GM18498 (cell line): ENCODE results near the gene RABL6.

ENCODE experiments used
- ATAC-seq: cut with Tn5 transposase; IDR thresholded peaks from one replicate; pipeline ENCODE4 v1.9.1; 2021; ENCODE audit warnings: mild to moderate bottlenecking, moderate library complexity; ENCODE audit not compliant: unreplicated experiment

Gene RABL6

DNA sequence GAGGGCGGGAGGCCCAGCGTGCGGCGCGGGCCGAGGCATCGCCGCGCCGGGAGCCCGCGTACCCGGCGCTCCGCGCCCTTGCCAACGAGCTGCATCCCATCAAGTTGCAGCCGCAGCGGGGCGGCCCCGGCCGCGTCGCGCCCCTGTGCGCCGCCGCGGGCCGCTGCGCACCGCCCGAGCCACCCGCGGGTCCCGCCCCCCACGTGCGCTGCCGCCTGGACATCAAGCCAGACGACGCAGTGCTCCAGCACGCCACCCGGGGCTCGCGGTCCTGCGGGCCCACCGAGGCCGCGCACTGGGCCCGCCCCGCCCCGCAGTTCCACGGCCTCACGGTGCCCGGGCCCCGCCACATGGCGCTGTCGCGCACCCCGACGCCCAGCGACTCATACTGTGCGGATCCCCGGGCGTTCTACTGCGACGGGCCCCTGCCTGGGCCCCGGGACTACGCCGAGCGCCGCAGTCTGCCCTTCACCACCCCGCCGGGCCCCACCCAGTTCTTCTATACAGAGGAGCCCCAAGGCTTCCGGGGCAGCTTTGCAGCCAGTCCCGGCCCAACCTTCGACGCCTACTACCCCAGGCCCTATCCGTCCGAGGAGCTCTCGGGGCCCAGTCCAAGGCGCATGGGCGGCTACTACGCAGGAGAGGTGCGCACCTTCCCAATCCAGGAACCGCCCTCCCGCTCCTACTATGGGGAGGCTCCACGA, 37.2 kb downstream of the RABL6 start:
- no peak for ATAC-seq

DNA sequence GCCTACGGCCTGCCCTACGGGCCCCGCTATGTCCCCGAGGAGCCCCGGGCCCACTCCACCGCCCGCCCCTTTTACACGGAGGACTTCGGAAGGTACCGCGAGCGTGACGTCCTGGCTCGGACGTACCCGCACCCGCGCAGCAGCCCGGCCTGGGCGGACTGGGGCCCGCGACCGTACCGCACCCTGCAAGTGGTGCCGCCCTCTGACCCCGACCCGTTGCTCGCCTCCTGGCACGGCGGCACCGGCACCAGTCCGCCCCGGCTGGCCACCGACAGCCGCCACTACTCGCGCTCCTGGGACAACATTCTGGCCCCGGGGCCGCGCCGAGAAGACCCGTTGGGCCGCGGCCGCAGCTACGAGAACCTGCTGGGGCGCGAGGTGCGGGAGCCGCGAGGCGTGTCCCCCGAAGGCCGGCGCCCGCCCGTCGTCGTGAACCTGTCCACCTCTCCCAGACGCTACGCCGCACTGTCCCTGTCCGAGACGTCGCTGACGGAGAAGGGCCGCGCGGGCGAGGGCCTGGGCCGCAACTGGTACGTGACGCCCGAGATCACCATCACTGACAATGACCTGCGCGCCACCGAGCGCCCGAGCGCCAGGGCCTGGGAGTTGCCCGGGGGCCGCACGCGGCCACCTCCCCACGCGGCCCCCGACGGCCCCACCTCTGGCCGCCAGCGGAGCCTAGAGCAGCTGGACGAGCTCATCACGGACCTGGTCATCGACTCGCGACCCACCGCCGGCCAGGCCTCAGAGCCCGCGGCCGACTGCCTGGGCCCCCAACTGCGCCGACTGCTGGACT, 37.9 kb downstream of the RABL6 start:
- ATAC-seq: no peak

GRCh38 chr9:136846376-136847087, 38.8 kb downstream of the RABL6 start:
- ATAC-seq: no peak

GRCh38 chr9:136847088-136847825, 39.5 kb downstream of the RABL6 start:
- no peak for ATAC-seq

DNA sequence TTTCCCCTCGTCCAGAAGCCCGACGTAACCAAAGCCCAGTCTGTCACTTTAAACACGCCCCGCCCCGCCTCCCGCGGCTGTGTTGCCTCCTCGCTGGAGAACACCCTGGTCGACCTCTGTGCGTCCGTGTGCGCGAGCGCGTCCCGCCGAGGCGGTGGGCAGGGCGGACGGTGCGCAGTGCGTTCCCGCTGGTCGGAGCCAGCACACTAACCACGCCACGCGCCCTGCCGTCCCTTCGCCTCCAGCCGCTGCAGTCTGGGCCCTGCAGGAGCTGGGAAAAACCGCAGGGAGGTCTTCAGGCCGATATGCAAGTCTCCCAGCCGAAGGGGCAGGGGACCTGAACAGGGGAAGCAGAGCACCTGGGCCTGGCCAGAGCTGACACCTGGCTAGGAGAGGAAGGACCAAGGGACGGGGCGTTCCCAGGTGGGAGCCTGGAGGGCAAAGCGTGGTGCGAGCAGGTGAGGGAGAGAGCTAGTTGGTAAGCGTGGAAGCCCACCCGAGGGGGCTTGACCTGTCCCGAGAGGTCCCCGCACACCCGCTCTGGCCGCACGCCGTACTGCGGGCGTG, 40.2 kb downstream of the RABL6 start:
- no peak for ATAC-seq

DNA sequence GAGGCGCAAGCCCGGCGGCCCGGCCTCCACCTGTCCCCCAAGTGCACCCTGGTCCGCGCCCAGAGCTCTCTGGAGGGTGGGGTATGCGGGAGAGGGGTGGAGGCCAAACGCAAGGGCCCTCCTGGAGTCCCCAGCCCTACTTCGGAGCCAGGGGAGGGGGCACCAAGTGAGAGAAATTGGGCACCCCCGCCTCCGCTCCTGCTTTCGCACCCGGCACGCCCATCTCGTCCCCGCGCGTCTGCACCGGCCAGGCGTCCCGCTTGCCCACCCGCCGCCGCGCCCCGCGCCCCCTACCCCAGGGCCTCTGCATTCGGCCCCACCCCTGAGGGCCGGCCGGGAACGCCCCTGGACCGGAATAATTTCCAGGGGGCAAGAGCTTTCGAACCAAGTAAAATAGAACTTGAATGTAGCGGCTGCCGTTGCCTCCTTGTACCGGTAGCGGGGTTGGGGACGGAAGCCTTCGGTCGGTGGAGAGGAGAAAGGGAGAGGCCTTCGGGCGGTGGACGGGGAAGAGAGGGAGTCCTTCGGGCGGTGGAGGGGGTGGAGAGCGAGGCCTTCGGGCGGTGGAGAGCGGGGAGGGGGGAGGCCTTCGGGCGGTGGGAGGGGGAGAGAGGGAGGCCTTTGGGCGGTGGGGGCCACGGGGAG, 40.8 kb downstream of the RABL6 start:
- ATAC-seq: no peak

DNA sequence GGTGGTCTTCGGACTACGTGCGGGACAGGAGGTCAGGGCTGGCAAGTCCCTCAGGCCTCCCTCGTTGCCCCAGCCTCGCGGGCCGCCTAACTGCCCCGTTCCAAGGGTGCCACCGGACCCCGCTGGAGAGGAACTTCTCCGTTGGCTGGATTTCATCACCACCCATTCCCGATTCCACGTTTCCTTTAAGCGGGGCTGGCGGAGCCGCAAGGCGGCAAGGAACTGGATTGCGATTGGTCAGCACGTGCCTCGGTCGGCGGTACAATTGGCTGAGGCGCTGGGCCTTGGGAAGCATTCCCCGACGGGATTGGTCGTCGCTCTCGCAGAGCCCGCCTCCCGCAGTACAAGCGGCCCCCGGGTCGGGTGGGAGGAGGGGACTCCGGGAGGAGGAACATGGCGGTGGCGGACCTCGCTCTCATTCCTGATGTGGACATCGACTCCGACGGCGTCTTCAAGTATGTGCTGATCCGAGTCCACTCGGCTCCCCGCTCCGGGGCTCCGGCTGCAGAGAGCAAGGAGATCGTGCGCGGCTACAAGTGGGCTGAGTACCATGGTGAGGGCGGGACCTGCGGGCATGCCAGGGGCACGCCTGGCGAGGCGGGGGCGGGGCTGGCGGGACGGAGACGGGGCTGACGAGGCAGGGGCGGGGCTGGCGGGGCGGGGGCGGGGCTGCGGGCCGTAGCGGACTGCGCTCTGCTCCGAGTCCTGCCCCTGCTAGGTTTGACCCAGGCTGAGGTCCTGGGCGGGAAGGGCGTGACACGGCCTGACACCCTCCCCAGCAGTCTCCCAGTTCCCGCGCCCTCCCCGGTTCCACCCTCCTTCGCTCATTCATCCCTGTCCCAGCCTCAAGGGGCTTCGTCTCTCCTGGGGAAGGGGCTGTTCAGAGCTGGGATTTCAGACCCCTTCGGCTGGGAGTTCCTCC, 41.6 kb downstream of the RABL6 start, which contains the start of gene PHPT1:
Gene PHPT1, plus strand, starts transcription at position 372 of the 922 bp plus-strand sequence. Its CDS starts 22 bp downstream, at position 394.
- ATAC-seq: peak; percentile 82

GRCh38 chr9:136849960-136850865, 42.5 kb downstream of the RABL6 start:
- ATAC-seq: no peak

DNA sequence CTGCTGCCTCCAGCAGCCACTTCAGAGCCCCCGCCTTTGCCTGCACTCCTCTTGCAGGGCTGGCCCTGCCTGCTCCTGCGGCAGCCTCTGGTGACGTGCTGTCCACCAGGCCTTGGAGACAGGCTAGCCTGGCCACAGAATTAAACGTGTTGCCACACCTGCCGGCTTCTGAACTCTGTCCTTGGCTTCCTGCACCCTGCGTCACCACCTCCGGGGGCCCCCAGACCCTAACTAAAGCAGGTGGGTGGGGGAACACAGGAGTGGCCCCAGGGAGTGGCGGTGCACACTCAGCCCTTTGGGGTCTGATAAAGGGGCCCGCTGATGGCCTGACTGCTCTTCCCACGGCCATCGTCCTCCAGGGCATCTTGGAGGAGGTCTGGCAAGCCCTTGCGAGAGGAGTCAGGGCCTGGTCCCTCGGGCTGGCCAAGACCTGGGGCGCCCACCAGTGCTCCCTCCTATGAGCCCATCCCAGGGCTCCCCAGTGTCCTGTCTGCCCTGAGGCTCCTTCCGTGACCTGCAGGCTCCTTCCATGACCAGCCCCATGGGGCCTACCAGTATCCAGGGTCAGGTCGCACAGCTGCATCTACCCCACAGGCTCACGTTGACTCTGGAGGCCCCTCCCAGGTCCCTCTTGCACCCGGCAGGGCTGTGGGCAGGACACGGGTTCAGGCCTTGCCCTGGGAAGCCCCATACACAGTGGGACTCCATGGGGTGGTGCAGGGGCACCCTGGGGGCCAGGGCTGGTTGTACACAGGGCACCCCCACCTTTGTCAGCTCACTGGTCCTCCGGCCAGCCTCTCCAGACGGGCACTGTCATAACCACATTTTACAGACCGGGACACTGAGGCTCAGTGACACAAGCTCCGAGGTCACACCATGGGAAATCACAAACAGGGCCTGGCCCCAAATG, 43.4 kb downstream of the RABL6 start:
- no peak for ATAC-seq

DNA sequence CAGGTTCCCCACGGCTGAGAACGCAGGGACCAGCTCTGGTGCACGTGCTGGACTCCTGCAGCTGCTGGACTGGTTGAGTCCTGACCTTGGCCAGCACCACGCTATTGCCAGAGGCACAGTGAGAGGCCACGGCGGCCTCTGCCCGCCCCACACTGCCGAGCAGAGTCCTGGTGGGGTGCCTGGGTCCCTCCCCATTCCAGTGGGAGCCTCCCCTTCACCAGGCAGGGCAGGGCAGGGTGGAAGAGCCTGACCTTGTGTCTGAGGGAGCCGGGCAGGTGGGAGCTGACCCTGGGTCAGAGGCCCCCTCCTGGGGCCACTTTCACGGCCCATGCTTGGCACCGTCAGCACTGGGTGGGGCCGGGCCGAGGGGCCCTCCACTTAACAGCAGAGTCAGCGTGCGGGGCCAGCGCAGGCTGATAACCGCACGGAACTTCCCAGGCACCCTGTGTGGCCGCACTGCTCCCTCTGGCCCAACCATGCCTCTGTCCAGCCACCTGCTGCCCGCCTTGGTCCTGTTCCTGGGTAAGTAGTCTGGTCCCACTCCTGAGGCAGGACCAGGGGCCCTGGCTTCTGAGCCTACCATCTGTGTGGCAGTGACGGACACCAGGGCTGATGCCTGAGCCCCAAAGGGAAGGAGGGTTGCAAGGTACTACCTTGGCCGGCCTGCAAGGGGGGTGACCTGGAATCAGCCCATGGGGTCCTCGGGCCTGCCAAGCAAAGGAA, 44.4 kb downstream of the RABL6 start, which contains the start of gene MAMDC4:
Gene MAMDC4, plus strand, starts transcription at position 406 of the 723 bp plus-strand sequence. Its CDS starts 71 bp downstream, at position 477.
- no peak for ATAC-seq

GRCh38 chr9:136852664-136853595, 45.2 kb downstream of the RABL6 start:
- ATAC-seq: no peak

GRCh38 chr9:136853596-136854112, 45.9 kb downstream of the RABL6 start:
- ATAC-seq: no peak

GRCh38 chr9:136854113-136854841, 46.5 kb downstream of the RABL6 start:
- ATAC-seq: no peak

DNA sequence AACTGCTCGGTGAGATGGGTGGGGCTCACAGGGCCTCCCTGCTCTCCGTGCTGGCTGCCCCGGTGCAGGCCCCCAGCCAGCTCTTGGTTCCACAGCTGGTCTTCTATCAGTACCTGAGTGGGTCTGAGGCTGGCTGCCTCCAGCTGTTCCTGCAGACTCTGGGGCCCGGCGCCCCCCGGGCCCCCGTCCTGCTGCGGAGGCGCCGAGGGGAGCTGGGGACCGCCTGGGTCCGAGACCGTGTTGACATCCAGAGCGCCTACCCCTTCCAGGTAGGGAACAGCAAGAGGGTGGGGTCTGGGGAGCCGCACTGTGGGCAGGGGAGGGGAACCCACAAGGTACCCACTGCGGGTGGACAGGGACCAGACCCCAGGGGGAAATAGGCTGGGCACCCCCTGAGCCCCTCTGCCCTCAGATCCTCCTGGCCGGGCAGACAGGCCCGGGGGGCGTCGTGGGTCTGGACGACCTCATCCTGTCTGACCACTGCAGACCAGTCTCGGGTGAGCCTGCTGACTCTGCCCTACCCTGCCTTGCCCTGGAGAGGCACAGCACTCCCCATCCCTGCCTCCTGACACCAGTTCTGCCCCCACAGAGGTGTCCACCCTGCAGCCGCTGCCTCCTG, 47.2 kb downstream of the RABL6 start:
- ATAC-seq: no peak
